GM12892 (cell line): ENCODE measurements around the gene TENM3.

Experiments
- POLR2A ChIP-seq: IDR thresholded peaks from 2 replicates; pipeline ENCODE4 v1.6.1; 2011; ENCODE audit warnings: low read depth, low read length, control low read depth
- POLR2AphosphoS5 ChIP-seq: IDR thresholded peaks from 2 replicates; pipeline ENCODE4 v1.6.1; 2011; ENCODE audit warnings: low read depth, low read length, control low read depth

DNA sequence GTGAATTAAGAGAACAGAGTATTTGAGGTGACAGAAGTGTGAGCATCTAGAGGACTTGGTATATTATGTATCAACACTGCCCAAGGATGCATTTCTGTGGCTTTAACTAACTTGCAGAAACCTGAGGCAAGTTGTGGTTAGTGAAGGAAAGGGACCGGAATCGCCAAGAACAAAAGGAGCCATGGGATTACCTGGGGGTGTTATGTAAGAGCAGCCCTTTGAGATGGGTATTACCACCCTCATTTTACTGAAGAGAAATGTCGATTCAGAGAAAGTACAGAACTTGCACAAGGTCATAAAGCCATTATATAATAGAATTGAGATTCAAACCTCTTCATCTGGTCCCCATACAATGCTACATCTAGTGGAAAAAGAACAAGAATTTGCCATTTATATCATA, 14.3 kb downstream of the TENM3 start:
- TF ChIP-seq POLR2AphosphoS5: no peak
- no peak for TF ChIP-seq POLR2A
